GM15510 (cell line): ENCODE measurements around the gene ZNF488.

Experiments
- POLR2A ChIP-seq: IDR thresholded peaks from 3 replicates; pipeline ENCODE4 v1.6.1; 2011; ENCODE audit warnings: borderline replicate concordance; ENCODE audit not compliant: insufficient read length; ENCODE audit errors: extremely low read depth

The ZNF488 gene

DNA sequence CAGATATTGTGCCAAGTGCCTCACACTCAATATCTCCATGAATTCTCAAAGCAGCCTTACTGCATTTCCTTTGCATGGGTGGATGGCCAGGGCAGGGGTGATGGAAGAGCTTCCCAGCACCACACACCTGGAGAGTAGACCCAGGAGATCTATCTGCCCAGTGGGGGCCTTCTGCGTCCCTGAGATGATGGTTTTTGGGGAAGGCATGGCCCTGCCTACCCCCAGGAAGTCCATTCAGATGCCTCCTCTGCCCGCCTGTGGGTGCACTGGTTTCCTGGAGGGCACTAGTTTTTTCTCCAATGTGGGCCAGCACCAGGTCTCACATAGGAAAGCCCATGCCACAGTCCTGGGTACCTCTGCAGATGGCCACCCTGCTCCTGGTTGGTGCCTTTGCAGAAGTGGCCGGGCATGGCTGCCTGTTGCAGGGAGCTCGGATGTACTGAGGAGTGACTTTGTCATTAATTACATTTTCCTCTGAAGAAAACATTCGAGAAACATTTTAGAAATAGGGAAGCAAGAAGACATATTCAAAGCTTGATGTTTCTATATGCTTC is 28.2 kb upstream of the ZNF488 start:
- no peak for TF ChIP-seq POLR2A

DNA sequence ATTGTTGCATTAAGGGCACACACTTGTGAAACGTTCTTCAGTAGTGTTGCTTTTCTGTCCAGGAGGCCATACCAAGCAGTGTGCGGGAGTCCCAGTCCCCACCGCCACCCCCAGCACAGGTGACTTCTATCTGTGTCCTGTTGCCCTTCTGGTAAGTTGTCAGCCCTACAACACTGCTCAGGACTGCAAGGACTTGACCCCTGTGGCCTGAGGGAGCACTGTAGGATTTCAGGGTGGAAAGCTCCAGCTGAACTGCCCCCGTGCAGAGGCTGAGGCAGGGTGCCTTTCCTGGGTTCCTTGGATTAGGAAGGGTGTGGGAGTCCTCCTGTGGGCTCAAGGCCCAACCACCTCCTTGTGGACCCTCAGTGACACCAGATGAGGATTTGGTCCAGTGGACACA is 26.8 kb upstream of the ZNF488 start:
- no peak for TF ChIP-seq POLR2A

DNA sequence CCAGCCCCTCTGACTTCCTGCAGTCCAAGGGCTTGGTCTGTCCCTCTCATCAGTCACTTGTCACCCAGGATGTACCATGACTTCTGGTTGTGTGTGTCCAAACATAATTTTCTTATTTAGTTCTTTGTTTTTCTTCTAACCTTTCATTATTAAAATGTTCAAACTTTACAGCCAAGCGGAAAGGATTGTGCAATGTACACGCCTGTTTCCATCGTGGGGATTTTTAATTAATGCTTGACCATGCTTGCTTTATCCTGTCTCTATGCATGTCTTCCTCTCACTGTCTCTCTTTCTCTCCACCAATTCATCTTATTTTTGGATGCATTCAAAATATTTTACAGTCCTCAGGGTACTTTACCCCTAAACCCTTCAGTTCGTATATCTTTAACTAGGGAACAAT is 26.2 kb upstream of the ZNF488 start:
- TF ChIP-seq POLR2A: no peak

DNA sequence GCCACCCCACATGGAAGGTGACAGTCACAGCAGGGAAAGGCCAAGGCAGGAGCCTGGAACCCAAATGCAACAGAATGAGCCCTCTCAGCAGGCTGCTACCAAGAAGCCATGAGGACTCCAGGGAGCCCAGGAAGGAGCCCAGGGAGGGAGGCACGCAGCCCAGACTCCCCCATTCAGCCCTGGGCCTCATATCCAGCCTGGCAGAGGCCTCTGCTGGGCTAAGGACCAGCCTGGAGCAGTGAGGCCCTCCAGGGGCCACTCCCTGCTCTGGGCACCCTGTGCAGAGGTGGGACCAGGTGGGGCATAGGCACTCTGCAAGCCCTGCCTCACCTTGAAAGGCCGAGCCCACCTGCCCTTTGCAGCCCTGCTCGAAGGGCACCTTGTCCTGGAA is 25.8 kb upstream of the ZNF488 start:
- TF ChIP-seq POLR2A: no peak

DNA sequence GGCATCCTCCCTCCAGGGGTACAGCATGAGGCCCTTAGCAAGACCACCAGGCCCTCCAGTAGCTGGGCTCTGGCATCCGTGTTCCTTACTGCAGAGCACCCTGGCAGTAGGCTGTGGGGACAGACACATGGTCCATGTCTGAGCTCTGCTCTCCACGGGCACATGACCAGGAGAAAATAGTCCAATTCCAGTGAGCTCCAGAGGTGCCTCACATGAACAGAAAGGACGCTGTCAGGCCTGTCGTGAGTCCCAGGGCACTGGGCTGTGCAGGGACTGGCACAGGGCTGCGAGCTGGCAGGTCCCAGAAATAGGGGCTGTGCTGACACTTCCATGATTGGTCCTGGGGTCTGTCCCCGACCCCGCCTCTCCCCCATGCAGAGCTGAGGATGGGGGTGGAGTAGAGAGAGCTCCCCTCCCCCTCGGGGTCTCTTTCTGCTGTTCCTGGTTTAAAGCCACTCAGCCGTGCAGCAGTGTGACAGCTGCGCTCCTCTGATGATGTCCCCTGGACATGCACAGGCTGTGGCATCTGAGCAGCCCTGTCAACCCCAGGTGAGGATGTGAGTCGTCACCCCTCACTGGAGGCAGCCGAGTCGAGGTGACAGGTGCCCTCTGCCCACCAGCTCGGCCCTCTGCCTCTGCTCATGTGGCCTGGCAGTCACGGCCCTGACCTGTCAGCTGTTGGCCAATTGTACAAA is 25.2 kb upstream of the ZNF488 start:
- no peak for TF ChIP-seq POLR2A

DNA sequence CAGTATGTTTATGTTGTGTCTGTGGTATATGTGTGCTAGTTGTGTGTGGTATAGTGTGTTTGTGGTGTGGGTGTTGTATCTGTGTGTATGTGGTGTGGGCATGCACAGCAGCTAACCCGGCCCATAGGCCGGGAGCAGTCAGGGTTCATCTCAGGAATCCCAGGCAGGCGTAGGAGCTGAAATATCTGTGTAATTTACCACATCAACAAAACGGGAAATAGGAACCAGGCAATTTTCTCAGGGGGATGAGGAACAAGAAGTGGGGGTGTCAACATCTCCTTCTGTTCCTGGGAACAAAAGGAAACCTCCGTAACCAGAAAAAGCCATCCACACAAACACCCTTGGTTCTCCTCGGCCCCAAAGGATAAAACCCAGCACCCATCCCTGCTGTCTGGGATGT is 24.5 kb upstream of the ZNF488 start:
- TF ChIP-seq POLR2A: no peak

DNA sequence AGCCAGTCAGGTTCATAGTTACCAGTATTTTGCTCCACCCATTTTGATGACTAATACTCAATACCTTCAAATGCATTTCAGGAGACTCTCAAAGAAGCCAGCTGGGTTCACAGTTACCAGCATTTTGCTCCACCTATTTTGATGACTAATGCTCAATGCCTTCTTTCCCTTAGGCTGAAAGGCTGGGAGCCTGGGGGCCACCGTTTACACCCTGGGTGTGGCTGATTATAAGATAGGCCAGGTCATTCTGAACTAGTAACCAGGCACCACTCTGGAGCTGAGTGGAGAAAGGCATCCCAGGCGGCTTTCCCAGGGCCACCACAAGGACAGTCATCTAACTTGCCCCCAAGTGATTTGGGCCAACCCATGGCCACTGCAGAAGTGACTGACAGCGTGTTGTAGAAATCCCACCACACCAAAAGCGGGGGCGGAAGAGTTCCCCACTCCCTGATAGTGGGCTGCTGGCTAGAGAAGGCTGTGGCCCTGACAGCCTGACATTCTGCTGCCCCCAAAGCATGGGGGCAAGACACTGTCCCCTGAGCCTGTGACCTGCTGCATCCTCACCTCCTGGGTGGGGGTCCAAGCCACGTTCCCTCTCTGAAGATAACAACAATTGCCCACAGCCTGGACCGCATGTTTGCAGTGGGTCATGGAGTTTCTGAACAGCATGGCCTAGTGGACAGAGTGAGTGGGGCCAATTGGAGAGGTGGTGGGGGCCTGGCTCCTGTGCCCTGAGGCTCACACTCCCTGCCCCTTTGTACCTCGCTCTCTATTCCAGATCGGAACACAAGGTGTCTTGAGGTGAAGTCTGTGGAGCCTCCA is 23.0 kb upstream of the ZNF488 start:
- TF ChIP-seq POLR2A: no peak

DNA sequence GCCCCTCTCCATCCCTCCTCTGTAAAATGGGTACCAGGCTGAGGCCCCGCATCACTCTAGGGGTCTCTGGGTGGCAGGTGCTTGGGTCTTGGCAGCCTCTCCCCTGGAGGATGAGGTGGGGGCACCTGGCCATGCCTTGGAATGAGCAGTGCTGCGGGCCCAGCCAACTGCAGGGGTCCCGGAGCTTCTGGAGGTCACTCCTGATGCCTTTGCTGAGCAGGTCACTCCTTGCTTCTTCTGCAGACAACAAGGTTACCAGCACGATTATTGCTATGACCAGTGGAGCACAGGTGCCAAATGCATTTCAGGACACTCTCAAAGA is 22.4 kb upstream of the ZNF488 start:
- no peak for TF ChIP-seq POLR2A

DNA sequence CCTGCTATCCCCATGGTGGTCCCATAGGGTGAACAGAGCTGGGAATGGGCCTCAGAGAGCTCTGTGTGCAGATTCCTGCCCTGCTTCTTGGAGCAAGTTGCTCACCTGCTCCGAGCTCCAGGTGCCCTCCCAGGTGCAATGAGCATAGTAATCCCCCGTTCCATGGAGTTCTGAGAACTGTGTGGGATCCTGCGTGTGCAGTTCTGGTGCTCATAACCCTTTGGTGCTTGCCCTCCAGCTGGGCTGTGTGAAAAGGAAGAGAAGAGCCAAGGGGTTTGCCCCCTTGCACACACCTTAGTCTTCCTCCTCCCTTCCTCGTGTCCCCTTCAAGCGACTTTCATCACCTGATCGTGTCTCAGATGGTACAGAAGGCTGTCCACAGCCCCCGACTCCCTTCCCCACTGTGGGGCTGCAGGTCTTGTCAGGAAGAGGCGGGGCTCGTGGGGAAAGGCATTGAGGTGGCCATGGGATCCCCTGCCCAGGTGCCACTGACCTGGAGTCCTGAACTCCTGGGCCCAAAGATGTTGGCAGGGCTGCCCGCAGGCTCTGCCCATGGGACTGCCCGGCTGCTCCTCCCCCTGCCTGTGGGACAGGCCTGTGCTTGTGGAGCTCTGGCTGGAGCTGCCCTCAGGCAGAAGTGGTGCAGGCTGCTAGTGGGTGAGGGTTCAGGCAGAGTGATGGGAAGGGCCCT is 21.9 kb upstream of the ZNF488 start:
- TF ChIP-seq POLR2A: no peak

DNA sequence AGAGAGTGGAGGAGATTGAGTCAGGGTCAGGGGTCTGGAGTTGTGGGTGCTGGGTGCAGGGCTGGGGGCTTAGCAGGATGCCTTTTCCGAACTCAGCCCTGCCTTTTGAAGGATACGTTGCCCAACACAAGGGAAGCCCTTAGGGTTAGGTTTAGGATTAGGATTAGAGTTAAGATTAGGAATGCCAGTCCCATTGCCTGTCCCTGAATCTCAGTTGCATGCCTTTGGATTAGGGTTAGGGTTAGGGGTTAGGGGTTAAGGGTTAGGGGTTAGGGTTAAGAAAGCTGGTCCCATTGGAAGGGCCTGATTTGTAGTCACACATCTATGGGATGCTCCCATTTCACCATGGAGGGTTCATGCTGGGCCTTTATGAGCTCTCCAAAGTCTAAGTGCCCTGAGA is 20.8 kb upstream of the ZNF488 start:
- TF ChIP-seq POLR2A: no peak

DNA sequence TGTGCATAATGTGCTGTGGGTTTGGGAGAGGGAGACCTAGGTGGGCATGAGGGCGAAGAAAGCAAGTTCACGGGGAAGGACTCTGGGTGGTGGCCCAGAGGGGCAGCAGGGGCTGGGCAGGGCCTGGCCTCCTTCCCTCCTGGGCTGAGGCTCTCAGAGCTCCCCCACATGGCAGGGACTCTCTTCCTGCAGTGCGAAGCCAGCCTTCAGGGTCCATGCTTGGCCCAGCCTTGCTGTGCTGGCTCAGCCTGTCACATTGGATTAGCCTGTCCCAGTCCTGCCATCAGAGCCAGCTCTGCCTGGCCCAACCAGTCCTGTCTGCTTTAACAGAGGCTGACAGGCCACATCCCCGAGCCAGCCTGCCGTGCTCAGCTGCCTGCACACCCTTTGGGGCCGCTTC is 20.4 kb upstream of the ZNF488 start:
- no peak for TF ChIP-seq POLR2A

DNA sequence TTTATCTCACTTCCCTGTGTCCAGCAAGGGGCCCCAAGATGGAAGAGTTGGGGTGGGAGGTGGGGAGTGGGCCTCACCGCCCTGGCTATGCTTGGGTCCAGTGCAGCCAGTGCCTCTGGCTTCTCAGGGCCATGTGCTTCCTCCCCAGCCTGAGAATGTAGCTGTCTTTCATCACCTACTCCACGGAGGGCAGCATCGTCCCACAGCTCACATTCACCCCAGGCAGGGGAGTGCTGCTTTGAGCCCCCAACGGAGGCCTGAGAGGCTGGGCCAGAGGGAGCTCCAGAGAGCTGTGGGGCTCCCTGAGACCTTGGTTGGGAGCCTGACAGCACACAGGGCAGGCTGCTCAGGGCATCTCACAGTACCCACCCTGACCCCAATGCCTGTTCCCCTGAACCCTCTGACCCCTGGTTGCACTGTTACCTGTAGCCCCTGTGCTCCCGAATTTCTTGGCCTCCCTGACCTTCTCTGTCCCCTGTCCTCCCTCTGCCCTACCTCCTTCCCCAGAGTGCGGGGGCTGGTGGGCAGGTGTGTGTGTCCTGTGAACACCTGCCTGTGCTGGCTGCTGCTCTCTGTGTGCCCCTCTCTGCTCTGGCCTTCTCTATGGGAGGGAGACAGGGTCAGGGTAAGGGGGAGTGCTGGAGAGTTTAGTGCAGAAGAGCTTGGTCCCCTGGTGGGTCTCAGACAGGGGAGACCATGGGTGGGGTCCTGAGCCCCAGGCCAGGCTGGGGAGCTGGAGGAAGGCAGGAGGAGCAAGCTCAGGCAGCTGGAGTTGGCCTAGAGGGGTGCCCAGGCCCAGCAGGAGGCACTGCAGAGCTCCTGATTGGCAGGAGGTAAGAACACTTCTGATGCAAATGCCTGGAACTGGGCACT is 19.6 kb upstream of the ZNF488 start:
- TF ChIP-seq POLR2A: no peak

DNA sequence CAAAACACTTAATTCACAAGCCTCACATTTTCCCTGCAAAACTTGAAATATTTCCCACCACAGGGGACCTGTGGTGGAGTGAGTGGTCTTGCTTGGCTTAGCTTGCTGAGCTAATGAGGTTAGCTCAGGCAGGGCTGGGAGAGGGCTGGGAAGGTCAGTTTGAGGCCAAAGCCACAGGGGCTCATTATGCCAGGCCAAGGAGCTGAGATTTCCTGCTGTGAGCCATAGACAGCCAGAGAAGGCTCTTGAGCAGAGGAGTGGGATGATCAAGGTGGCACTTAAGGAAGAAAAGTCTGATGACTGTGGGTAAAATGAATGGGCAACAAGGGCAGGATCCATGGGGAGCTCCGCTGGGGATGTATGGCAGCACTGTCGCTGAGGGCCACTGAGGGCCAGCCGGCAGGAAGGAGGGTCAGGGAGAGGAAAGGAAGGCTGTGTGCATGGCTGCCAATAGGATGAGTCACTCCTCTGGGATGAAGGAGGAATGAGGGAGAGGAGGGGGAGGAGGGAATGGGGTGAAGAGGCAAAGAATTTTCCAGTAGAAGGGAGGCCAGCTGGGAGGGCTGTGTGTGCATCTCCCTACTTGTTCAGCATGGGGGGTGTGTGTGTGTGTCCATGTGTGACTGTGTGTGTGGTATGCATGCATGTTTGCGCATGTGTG is 18.7 kb upstream of the ZNF488 start:
- TF ChIP-seq POLR2A: no peak
